GM21360 (cell line): ENCODE data around the gene LEMD2.

Experiments
- ATAC-seq: cut with Tn5 transposase; IDR thresholded peaks from one replicate; pipeline ENCODE4 v1.9.1; 2021; ENCODE audit warnings: mild to moderate bottlenecking, moderate library complexity; ENCODE audit not compliant: unreplicated experiment

Gene LEMD2

DNA sequence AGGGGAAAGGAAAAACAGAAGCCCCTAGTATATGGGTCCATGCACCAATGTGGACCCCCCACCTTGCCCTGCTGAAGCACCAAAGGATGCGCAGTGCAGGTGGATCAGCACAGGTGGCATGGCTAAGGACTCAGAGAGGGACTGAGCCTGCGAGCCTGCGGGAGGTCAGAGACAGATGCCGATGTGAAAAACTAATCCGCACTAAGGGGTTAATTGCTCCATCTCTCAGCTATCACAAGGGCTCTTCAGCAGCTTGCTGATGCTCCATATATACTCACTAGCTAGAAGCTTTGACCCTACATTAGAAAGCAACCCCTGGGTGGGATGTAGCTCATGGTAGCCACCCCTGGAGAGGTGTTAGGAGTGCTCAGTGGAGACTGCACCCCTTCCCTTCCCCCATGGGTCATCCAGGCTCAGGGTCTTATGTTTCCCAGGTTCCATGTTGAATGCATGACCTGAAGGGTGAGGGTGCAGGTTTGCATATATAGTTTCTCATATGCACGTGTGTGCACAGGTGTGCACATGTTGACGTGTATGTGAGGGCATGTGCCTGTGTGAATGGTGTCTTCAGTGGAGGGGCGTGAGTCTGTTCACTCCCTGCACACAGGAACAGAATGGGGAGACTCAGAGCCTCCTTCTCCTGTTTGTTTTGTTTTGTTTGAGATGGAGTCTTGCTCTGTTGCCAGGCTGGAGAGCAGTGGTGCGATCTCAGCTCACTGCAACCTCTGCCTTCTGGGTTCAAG is 28.9 kb downstream of the LEMD2 start:
- ATAC-seq: no peak

DNA sequence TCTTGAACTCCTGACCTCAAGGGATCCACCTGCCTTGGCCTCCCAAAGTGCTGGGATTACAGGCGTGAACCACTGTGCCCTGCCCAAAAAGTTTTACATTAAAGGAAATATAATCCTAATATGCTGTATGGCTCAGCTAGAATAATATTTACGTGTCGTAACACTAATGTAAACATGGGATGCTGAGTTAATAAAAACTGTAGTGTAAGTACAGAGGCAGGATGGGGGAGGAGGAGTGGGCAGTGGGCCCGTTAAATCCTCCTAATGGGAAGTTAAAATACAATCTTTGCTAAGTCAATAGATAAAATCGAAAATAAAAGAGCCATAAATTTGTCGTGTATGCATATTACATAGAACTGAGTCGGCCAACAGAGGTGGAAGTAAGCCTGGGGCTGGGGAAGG is 30.1 kb downstream of the LEMD2 start:
- ATAC-seq: no peak

DNA sequence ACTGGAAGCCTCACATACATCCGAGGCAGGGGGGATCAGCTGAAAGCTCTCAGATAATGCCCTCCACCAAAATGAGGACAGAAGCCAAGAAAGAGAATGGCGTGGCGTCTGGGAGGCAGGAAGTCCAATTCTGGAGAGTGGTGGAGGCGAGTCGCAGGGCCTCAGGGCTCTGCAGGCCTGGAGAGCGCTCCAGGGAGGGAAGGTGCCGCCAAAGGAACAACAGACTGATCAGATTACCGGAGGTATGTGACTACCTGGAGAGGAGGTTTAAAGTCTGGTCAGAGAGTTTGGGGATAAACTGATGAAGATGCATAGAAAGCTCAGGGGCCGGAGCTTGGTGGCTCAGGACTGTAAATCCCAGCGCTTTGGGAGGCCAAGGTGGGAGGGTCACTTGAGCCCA is 31.0 kb downstream of the LEMD2 start:
- no peak for ATAC-seq

DNA sequence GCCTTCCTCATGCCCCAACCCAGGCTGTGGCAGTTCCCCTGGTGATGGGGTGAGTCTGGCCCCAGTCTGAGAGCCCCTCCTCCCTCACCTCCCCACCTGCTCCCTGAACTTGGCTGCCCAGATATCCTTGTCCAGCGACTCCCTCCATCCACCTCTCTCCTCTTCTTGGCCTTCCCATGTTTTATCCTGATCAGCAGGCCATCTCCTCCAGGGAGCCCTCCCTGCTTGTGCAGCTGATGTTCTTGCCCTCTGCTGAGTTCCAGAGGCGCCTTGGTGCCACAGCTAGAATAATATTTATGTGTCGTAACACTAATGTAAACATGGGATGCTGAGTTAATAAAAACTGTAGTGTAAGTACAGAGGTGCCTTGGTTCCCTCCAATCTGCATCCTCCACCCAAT is 31.8 kb downstream of the LEMD2 start:
- ATAC-seq: no peak

DNA sequence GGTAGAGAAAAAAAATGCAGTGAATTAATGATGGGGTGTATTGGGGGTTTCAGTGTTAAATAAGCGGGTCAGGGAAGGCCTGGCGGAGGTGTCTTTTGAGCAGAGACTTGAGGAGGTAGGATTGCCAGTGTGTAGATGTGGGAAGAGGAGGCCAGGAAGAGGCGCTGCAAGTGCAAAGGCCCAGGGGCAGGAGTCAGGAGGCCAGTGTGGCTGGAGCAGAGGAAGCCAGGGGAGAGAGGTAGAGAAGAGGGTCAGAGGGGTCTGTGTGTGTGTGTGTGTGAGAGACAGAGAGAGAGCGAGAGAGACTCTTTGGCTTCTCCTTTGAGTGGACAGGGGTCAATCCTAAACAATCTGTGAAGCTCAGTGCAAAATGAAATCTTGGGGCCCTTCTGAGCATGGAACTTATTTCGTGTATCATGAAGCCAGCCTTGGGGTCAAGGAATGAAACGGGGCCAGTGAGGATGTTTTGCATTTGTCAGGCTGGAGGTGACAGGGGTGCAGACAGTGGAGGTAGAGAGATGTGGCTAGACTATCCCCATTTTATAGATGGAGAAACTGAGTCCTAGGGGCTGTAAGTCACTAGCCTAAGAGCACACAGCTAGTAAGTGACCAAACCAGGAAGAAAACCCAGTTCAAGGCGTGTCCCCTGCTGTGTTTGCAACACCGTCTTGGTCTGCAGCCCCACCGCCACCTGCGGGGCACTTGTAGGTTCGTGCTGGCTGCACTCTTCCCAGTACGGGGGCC is 32.5 kb downstream of the LEMD2 start:
- ATAC-seq: no peak

DNA sequence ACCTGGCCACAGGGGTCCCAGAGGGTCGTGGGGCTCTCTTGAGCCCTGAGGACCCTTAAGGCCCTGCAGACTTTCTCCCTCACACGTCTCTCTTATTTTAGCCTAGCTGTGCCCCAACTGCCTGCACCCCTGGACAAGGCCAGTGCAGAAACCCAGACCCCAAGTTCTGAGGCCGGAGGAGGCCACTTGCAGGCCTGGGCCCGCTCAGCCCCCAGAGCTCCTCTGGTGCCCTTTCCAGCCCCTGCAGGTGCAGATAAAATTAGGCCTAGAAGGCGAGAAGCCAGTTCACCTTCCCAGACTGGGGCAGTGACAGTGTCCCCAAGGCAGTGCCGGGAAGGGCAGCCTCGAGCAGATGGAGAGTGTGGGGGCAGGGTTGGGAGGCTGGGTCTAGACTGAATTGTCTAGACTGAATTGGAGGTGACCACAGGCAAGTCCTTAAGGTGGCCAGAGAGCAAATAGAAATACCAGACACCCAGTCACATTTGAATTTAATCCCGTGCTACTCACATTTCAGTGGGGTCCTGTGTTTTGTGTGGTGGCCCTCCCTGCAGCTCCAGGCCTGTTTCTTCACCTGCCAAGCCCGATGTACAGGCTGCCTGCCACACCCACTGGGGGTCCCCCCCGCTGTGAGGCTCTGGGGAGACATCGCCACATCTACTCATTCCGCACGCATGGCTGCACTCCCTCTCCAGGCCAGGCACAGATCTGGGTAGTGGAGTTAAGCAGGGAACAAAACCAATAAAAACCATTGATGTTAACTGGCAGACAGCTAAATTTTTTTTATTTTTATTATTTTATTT is 33.7 kb downstream of the LEMD2 start:
- ATAC-seq: no peak

DNA sequence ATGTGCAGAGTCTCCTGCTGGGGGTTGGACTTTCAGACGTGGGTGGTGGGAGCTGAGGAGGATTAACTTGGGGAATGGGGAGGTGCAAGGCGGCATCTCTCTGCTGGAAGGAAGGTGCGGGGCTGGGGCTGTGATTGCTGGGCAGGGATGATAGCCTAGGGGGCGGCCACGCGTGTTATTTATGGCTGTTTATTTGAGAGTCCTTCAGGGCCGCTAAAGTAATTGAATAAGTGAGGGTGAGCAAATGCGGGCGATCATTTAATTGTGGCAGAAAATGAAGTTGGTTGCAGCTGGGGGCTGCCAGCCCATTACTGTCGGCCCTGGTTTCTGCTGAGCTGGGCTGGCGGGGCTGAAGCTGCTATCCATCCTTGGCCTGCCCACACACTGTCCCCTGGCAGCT is 34.7 kb downstream of the LEMD2 start:
- ATAC-seq: no peak

DNA sequence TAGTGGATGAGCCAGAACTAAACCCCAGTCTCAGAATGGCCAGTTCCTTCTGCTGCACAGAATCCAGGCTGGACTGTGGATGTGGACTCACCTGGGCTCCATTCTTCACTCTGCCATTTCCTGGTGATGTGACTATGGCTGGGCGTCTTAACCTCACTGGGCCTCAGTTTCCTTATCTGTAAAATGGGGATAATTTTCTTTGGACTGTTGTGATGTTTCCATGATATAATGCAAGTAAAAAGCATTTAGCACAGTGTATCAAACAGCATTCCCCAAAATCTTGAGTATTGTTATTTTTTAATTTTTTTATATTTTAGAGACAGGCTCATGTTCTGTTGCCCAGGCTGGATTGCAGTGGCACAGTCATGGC is 36.3 kb downstream of the LEMD2 start:
- no peak for ATAC-seq

DNA sequence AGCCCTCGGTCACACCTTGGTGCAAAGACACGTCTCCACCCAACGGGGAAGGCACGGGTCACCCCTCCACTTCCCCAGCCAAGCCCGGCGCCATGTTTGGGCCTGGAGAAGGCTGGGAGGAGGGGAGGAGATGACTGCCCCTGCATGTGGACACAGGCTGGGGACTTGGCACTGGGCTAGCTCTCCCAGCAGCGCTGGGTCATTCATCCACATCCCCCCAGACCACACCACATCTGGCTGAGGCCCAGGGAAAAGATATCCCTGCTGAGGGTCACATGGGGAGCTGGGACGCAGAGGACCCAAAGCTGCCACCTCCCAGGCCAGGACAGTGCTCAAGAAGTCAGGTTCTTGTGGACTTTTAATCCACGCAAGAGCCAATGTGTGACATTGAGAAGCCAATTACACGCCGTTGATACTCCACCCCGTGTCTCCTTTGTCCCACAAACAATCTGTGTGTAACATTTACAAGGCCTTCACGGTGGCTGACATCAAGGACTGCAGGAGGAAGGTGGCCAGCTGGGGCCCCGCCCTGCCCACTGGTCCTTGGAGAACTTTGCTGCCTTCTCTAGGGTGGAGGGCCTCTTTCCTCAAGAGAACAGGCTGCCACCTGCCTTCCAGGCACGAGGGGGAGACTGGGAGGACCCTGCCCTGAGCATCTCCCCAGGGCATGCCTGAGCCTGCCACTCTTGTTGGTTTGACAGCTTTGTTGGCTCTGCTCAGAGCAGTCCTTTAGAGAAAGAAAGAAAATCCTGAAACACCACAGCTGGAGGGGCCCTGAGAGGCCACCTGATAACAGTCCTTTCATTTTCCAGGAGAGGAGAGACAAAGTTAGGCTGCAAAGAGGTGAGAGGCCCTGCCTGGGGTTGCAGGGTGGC is 36.9 kb downstream of the LEMD2 start:
- no peak for ATAC-seq

DNA sequence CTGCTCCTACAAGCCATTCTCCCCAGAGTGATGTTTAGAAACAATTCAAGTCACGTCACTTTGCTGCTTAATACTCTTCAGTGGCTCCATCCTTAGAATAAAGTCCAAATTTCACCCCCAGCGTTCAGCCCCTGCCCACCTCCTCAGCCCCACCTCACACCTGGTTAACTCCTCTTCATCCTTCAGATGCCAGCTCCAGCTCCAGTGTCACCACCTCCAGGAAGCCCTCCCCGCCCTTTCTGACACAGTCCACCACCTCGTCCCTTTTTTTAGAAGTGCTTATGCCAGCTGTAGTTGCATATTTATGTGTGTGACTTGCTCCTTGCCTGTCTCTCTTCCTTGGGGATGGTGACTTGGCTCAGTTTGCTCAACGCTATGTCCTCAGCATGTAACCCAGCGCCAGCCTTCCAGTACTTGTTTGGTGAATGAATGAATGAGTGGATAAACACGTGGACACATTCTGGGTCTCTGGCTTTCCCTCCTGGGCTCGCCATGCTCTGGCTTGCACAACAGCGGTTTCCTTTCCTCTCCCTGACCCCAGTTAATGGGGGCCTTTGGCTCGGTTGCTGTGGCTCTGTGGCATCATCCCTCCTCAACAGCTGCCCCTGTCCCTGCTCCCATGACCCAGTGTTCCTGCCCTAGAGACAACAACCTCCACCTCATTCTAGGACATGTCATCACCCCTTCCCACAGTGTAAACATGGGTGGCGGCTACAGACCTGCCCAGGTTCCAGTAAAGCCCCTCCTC is 38.5 kb downstream of the LEMD2 start:
- no peak for ATAC-seq

DNA sequence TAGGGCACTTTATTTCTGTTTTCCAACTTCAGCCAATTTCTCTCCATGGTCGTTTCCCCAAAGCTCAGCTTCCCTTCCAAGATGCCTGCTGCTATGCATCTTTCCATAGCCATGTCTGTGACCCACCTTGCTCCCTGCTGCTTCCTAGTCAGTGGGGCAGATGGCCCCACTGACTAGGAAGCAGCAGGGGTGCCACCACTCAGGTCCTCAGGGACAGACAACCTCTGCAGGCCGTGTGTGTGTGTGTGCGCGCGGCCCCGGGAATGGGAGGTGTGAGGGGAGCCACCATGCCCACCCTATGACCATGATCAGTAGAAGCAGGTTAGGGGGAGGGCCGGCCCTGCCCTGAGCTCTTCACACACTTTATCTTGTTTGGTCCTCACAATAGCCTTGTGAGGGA is 39.5 kb downstream of the LEMD2 start:
- ATAC-seq: no peak

DNA sequence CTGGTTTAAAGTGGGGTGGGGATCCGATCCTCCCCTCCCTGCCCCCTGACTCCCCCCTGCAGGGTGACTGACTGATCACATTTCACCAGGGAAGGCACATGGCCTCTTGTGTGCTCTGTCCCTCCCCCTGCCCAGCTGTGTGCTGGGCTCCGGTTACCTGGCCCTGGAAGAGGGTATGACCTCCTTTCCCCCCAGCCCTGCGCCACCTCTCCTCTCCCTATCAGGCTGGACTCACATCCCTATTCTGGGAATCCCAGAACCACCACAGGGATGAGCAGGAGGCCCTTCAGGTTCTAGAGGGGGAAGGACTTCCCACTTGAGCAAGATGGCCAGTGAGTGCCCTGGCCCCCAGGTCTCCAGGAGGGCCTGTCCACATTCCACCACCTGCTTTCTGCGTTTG is 40.1 kb downstream of the LEMD2 start:
- no peak for ATAC-seq

DNA sequence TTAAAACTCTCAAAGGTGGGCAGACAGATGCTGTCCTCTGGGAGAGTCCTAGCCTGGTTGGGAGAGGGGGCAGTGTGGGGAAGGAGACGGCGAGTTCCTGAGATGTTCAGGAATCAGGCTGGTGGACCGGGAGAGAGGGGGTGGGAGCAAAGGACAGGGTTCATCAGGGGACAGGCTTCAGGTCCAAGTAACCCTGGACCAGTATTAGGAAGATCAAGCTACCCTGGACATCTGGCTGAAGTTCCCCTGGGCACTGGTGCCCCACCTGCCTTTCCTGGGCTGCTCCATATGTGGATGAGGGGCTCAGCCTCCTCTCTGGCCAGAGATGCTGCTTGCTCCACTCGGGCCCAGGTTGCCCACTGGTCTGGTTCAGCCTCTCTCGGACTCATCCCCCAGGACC is 41.1 kb downstream of the LEMD2 start:
- no peak for ATAC-seq

DNA sequence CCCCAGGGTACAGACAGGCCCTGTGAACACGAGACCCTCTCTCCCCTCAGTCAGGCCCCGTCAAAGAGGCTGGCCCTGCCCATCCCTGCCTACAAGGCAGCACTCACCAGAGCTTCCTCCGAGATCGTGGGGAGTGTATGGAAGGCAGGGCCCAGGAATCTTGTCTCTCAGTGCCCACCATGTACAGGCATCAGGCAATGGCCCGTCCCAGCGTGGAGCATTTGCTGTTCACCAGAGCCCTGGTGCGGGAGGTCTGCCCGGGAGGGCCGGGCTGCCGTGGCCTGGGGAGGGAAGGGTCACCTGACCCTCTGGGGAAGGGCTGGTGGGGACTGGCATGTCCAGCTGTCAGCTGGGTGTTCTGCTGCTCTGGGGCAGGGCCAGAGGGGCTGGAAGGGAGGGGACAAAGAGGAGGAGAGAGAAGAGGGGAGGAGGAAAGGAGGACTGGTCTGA is 42.3 kb downstream of the LEMD2 start, which contains the start of gene IP6K3:
TSS of gene IP6K3 (minus strand) at position 255 of the 450 bp plus-strand sequence. CDS start 11,429 bp downstream, outside the sequence.
- no peak for ATAC-seq

DNA sequence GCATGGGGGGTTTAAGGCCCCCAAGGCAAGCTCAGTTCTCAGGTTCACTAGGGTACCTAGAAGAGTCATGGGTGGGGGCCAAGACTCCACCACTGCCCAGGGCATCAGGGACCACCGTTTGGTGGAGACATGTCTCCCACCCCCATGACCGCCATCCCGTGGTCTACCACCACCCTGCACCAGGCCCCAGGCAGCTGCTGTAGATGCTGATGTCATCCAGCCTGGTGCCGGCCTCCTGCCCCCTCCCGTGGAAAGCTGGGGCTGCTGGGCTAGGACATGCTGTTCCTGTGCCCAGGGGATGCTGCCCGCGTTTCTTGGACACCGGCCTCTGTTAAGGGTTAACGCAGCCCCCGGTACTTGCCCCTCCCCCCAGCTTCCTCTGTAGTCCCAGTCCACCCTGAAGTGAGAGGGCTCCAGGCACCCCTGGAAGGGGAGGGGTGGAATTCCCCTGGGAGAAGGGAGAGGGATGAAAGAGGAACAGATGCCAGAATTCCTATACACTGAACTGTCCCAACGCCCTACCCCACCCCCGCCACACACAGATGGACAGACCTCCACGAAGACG is 42.8 kb downstream of the LEMD2 start:
- no peak for ATAC-seq

DNA sequence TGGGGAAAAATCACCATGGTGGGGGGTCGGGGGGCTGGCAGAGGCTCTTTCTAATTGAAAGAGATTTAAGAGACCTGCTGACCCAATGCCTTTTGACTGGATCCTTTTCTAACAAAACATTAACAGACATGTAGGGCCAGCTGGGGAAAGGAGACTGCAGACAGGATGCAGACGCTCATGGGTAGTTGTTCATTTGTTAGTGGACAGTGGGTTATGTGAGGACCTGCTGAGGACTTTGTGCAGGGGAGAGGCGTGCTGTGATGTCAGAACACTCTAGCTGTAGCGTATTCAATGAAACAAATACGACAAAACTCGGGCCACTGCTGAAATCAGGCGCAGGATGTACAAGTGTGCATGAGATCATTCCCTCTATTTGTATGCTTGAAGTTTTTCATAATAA is 43.4 kb downstream of the LEMD2 start:
- ATAC-seq: no peak

DNA sequence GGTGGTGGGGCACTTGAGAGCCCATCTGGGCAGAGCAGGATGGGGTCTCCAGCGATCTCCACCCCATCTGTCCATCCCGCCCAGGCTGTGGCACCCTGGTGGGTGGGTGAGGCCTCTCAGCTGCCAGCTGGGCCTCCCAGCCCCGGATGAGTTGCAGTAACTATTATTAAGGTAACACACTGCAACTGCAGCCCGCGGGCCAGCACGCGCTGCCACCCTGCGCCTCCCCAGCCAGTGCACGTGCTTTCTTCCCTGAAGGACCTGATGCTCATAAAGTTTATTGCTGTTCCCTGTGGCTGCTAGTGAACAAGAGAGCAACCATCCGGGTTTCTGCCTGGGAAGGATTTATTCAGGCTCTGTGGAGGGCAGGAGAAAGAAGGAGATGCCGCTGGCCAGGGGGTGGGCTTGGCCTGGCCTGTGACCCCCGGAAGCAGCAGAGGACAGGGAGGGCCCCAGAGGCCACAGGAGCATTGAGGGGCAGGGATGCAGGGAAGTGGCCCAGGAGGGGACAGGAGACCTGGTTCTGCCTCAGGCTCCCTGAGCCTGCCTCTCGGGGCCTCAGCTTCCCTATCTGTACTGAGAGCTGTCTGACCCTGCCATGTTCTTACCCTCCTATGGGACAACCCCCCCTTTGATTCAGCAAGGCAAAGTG is 43.9 kb downstream of the LEMD2 start:
- no peak for ATAC-seq

DNA sequence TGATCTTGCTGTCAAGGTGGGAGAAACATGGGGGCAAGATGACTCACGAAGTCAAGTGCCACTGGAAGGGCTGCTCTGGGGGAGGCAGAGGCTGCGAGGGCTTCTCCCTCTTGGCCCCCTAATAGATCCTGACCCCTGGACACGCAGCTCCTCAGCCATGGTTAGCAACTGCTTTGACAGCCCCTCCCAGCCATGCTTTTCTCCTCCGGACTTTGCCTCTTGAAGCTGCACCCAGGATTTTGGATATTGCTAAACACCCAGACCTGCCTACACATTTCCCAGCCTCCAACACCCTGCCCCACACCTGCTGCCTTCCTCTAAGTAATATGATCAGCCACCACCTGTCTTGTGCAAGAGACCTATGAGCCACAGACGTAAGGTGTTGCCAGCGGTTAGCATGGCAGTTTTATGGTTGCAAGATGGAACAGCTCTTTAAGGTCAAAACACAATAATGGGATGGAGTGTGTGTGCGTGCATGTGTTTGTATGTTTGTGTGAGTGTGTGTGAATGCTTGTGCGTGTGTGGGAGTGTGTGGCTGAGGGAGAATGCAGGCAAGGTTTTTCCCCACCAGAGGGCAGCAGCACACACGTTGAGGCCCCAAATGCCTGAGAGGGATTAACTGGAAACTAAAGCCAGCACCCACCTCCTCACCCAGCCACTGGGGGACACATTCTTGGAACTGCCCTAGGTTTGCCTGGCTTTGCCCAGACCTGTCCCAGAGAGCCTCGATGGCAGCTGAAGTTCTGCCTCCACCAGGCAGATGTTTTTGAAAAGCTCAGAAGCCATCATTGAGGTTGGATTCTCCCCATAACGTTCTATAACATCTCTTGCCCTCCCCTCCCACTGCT is 44.7 kb downstream of the LEMD2 start:
- no peak for ATAC-seq
